K562 (cell line): ENCODE results near the gene PRDM1. TPM values are rescaled to one million over a fixed set of nuclear protein-coding genes. Genes with fewer than 3 reads are reported as not detected.

Source experiments
- ATAC-seq: fragments of 200-7000 bp; cut with Tn5 transposase; 3 replicates; pipeline ENCODE4 v1.9.1; 2020; ENCODE audit warnings: moderate library complexity
- BruUV-seq: library from RNA; stranded (reverse); fragments of 400-500 nt; replicated peaks from 2 replicates; lab custom pipeline; 2021; lab: Mats Ljungman, UMichigan
- CTCF ChIA-PET: fragments of 300-600 bp; formaldehyde crosslinking; extraction: SDS; loops from one replicate; lab custom pipeline; 2021; ENCODE audit warnings: low intra/inter-chr PET ratio; lab: Yijun Ruan, JAX
- POLR2A ChIA-PET: fragments of 300-600, 350-650 bp; sonication (Branson Sonifier 250); formaldehyde crosslinking; extraction: SDS; loops from one replicate; lab custom pipeline; 2021; ENCODE audit warnings: antibody characterized with exemption, inconsistent platforms; lab: Yijun Ruan, JAX
- DNase-seq, 4 experiments: peaks; one replicate each; pipeline versions ENCODE4 v3.0.0 to v3.0.0-alpha.2; 2011 to 2018; ENCODE audit warnings: low spot score in 3 of 4, mixed read lengths in 3 of 4; ENCODE audit errors: extremely low read depth in 1 of 4
- FAIRE-seq: peaks from 2 replicates; lab custom pipeline; 2011; peaks lifted over from hg19 to GRCh38; lab: Jason Lieb, UNC
- H2AFZ ChIP-seq: 2 replicates; pipeline ENCODE4 v1.6.0; 2011; ENCODE audit warnings: low read depth, low read length, control low read depth, inconsistent platforms
- H3K27ac ChIP-seq: fragments of 200-600 bp; 3 replicates; pipeline ENCODE4 v1.8.0; 2011; ENCODE audit warnings: low read depth, mild to moderate bottlenecking, control low read depth, inconsistent platforms, low read length, moderate library complexity, mixed read lengths; ENCODE audit errors: extremely low read depth
- H3K27me3 ChIP-seq, 2 experiments: fragments of 300-600 bp in 1 of 2; 2 replicates in 1 of 2; 3 replicates in 1 of 2; pipeline versions ENCODE4 v1.6.0 to v1.8.0; 2011; ENCODE audit warnings: inconsistent platforms in 2 of 2, low read length in 2 of 2, mild to moderate bottlenecking in 1 of 2, mixed read lengths in 1 of 2, moderate library complexity in 1 of 2; ENCODE audit not compliant: control insufficient read depth in 2 of 2, insufficient read depth in 2 of 2
- H3K36me3 ChIP-seq: fragments of 300-600 bp; 3 replicates; pipeline ENCODE4 v1.8.0; 2011; ENCODE audit warnings: mild to moderate bottlenecking, low read length, inconsistent platforms; ENCODE audit not compliant: control insufficient read depth, insufficient read depth
- H3K4me1 ChIP-seq, 2 experiments: fragments of 200-600 bp in 1 of 2; replicated peaks in 1 of 2; 2 replicates in 1 of 2; 3 replicates in 1 of 2; pipeline versions ENCODE4 v1.5.1 to v1.8.0; 2011; ENCODE audit warnings: inconsistent platforms in 2 of 2, low read length in 2 of 2, mild to moderate bottlenecking in 1 of 2, mixed read lengths in 1 of 2, moderate library complexity in 1 of 2; ENCODE audit not compliant: control insufficient read depth in 2 of 2, insufficient read depth in 2 of 2
- H3K4me2 ChIP-seq: 2 replicates; pipeline ENCODE4 v1.6.1; 2011; ENCODE audit warnings: low read length, control low read depth, inconsistent platforms, mixed read lengths; ENCODE audit not compliant: insufficient read depth
- H3K4me3 ChIP-seq: fragments of 200-600 bp; sonication (generic), shearing (Covaris generic); 2 replicates; pipeline ENCODE4 v1.5.1; 2016; ENCODE audit warnings: control low read depth, inconsistent platforms
- H3K79me2 ChIP-seq: fragments of 200-600 bp; 3 replicates; pipeline ENCODE4 v1.8.0; 2011; ENCODE audit warnings: low read length, inconsistent platforms; ENCODE audit not compliant: control insufficient read depth, insufficient read depth
- H3K9ac ChIP-seq, 2 experiments: 2 replicates each; pipeline versions ENCODE4 v1.6.0 to v1.6.1; 2011; ENCODE audit warnings: low read depth in 2 of 2, low read length in 2 of 2, control low read depth in 1 of 2, inconsistent platforms in 1 of 2, mild to moderate bottlenecking in 1 of 2, mixed read lengths in 1 of 2; ENCODE audit not compliant: insufficient read depth in 1 of 2
- H3K9me1 ChIP-seq: one replicate; pipeline ENCODE4 v1.6.0; 2011; ENCODE audit warnings: inconsistent platforms, mild to moderate bottlenecking, low read length, moderate library complexity; ENCODE audit not compliant: control insufficient read depth, insufficient read depth
- H3K9me3 ChIP-seq: replicated peaks from 2 replicates; pipeline ENCODE4 v1.5.1; 2011; ENCODE audit warnings: low read depth, low read length, inconsistent platforms; ENCODE audit not compliant: control insufficient read depth, insufficient read depth
- H4K20me1 ChIP-seq: replicated peaks from 2 replicates; pipeline ENCODE4 v1.6.1; 2011; ENCODE audit warnings: low read length, inconsistent platforms, mixed read lengths; ENCODE audit not compliant: control insufficient read depth, insufficient read depth
- CHAMP1 ChIP-seq: fragments of 450-650 bp; IDR thresholded peaks from 2 replicates; pipeline ENCODE4 v1.6.1; 2016; ENCODE audit warnings: mild to moderate bottlenecking
- HES1 ChIP-seq: fragments of 450-650 bp; IDR thresholded peaks from 2 replicates; pipeline ENCODE4 v1.6.1; 2016; ENCODE audit warnings: low read depth, mild to moderate bottlenecking, moderate library complexity
- LEF1 ChIP-seq: fragments of 450-650 bp; IDR thresholded peaks from 2 replicates; pipeline ENCODE4 v1.6.1; 2016; ENCODE audit warnings: mild to moderate bottlenecking
- MAFG ChIP-seq: fragments of 450-650 bp; conservative IDR thresholded peaks from 2 replicates; pipeline ENCODE4 v1.6.1; 2016; ENCODE audit warnings: missing genetic modification characterization, missing compliant biosample characterization
- SIX5 ChIP-seq, 2 experiments: IDR thresholded peaks; 2 replicates each; pipeline ENCODE4 v1.6.1; 2011; ENCODE audit warnings: low read length in 2 of 2, borderline replicate concordance in 1 of 2, low read depth in 1 of 2, mild to moderate bottlenecking in 1 of 2, moderate library complexity in 1 of 2; ENCODE audit not compliant: insufficient read depth in 1 of 2
- SMARCA4 ChIP-seq: fragments of 450-650 bp; IDR thresholded peaks from 2 replicates; pipeline ENCODE4 v1.6.1; 2016
- STAT5B ChIP-seq: fragments of 250-450 bp; sonication (Bioruptor Pico); IDR thresholded peaks from 2 replicates; pipeline ENCODE4 v1.8.0; 2021; ENCODE audit warnings: mild to moderate bottlenecking, inconsistent platforms
- ZNF561 ChIP-seq: fragments of 450-650 bp; formaldehyde crosslinking; conservative IDR thresholded peaks from 2 replicates; pipeline ENCODE4 v1.4.0; 2020; ENCODE audit warnings: mild to moderate bottlenecking, moderate library complexity
- ZNF778 ChIP-seq: fragments of 450-650 bp; formaldehyde crosslinking; IDR thresholded peaks from 2 replicates; pipeline ENCODE4 v1.4.0; 2020; ENCODE audit warnings: mild to moderate bottlenecking, moderate library complexity
- ZZZ3 ChIP-seq: fragments of 450-650 bp; IDR thresholded peaks from 2 replicates; pipeline ENCODE4 v1.6.1; 2016; ENCODE audit warnings: antibody characterized with exemption, mild to moderate bottlenecking, moderate library complexity
- WGBS: fragments of 100-300 bp; shearing (Covaris generic); methylation state at CpG from one replicate; pipeline ENCODE4 v1.1.6; 2016; ENCODE audit warnings: low coverage, mixed read lengths; ENCODE audit not compliant: insufficient coverage; ENCODE audit errors: missing lambda C conversion rate; 5-methylcytosine and 5-hydroxymethylcytosine counted together
- in situ Hi-C: fragments of 300-500 bp; cut with MboI; formaldehyde crosslinking; loops from 4 replicates; pipeline ENCODE4 v1.15.0; 2018; ENCODE audit warnings: inconsistent platforms, mixed read lengths
- intact Hi-C: fragments of 100-400 bp; cut with micrococcal nuclease; formaldehyde crosslinking; loops from 2 replicates; pipeline ENCODE4 v1.14.2; 2022
- polyA plus RNA-seq, 8 experiments: library from polyadenylated mRNA; depleted of rRNA in 4 of 8; stranded (reverse) in 5 of 8; unstranded in 3 of 8; fragments of >200 nt; fragmentation: Nextera tagmentation in 2 of 8; fragmentation: Illumina TruSeq in 1 of 8; extraction: Ambion mirVana in 2 of 8; extraction: Trizol in 1 of 8; gene quantifications; 2 replicates each; pipeline versions ENCODE4 v1.2.1 to v1.2.3, GENCODE V29; 2011 to 2014; ENCODE audit warnings: inconsistent platforms in 1 of 8, missing spikeins in 1 of 8
- total RNA-seq, 7 experiments: library from RNA; depleted of rRNA in 6 of 7; stranded (reverse); fragments of >200 nt in 6 of 7; fragmentation: Illumina TruSeq in 2 of 7; extraction: Trizol in 2 of 7; gene quantifications; 2 replicates each; pipeline versions ENCODE4 v1.2.1 to v1.2.3, GENCODE V29; 2011 to 2021; ENCODE audit warnings: low replicate concordance in 1 of 7
- TF ChIP-seq, protein P1 (sequence below): sonication (generic); formaldehyde crosslinking; IDR thresholded peaks from 2 replicates; pipeline ENCODE4 v1.8.1; 2022; ENCODE audit warnings: missing genetic modification reagents
- TF ChIP-seq, protein P2 (sequence below): fragments of 200-800 bp; sonication (Bioruptor generic); IDR thresholded peaks from 2 replicates; pipeline ENCODE4 v1.6.1; 2016; ENCODE audit warnings: missing genetic modification characterization, missing compliant biosample characterization

The PRDM1 gene
- total and polyA plus RNA-seq, 9 of the 15 experiments (the other 6 are each of a cell fraction or from before 2014, with no cell fraction given), result 0.09 to 0.89 (median 0.27) TPM

DNA sequence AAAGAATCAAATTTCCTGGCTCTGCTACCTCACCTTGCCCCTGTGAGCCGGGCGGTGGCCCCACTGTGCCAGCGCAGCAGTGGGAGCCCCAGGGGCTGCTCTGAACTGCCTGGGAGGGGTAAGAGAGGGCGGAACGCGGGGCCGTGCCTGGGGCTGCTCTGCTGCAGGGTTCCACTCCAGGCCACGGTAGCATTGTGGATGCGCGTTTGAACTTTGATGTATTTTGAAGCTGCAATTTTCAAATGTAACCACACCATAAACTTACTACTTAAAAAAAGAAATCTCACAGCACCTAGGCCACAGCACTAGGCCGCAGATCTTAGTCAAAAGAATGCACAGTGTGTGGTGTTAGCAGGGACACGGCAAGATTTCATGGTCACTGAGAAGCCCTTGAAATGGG, 57.5 kb downstream of the PRDM1 start:
- CTCF ChIA-PET, result no interaction called here
- POLR2A ChIA-PET, result no interaction called here
- TF ChIP-seq LEF1, result no peak
- TF ChIP-seq ZNF778 (CRISPR knock-in tag), result no peak
- TF ChIP-seq, protein P1, sequence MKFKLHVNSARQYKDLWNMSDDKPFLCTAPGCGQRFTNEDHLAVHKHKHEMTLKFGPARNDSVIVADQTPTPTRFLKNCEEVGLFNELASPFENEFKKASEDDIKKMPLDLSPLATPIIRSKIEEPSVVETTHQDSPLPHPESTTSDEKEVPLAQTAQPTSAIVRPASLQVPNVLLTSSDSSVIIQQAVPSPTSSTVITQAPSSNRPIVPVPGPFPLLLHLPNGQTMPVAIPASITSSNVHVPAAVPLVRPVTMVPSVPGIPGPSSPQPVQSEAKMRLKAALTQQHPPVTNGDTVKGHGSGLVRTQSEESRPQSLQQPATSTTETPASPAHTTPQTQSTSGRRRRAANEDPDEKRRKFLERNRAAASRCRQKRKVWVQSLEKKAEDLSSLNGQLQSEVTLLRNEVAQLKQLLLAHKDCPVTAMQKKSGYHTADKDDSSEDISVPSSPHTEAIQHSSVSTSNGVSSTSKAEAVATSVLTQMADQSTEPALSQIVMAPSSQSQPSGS (CRISPR knock-in tag), result no peak
- TF ChIP-seq SIX5 (IDR thresholded peaks at IDR 0.05; ENCODE audit: borderline replicate concordance in 1 of 2, insufficient read depth in 1 of 2, low read depth in 1 of 2, low read length in 2 of 2), result no peak
- no peak for TF ChIP-seq ZNF561 (CRISPR knock-in tag)
- TF ChIP-seq MAFG (tag), result no peak
- TF ChIP-seq SMARCA4, result no peak
- TF ChIP-seq HES1, result no peak
- no peak for TF ChIP-seq ZZZ3
- no peak for TF ChIP-seq CHAMP1
- no peak for TF ChIP-seq STAT5B (CRISPR knock-in tag)
- TF ChIP-seq, protein P2, sequence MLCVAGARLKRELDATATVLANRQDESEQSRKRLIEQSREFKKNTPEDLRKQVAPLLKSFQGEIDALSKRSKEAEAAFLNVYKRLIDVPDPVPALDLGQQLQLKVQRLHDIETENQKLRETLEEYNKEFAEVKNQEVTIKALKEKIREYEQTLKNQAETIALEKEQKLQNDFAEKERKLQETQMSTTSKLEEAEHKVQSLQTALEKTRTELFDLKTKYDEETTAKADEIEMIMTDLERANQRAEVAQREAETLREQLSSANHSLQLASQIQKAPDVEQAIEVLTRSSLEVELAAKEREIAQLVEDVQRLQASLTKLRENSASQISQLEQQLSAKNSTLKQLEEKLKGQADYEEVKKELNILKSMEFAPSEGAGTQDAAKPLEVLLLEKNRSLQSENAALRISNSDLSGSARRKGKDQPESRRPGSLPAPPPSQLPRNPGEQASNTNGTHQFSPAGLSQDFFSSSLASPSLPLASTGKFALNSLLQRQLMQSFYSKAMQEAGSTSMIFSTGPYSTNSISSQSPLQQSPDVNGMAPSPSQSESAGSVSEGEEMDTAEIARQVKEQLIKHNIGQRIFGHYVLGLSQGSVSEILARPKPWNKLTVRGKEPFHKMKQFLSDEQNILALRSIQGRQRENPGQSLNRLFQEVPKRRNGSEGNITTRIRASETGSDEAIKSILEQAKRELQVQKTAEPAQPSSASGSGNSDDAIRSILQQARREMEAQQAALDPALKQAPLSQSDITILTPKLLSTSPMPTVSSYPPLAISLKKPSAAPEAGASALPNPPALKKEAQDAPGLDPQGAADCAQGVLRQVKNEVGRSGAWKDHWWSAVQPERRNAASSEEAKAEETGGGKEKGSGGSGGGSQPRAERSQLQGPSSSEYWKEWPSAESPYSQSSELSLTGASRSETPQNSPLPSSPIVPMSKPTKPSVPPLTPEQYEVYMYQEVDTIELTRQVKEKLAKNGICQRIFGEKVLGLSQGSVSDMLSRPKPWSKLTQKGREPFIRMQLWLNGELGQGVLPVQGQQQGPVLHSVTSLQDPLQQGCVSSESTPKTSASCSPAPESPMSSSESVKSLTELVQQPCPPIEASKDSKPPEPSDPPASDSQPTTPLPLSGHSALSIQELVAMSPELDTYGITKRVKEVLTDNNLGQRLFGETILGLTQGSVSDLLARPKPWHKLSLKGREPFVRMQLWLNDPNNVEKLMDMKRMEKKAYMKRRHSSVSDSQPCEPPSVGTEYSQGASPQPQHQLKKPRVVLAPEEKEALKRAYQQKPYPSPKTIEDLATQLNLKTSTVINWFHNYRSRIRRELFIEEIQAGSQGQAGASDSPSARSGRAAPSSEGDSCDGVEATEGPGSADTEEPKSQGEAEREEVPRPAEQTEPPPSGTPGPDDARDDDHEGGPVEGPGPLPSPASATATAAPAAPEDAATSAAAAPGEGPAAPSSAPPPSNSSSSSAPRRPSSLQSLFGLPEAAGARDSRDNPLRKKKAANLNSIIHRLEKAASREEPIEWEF (CRISPR knock-in tag), result no peak

More for the DNA sequence above, 57.5 kb downstream of the PRDM1 start:
- H3K4me1 ChIP-seq, result peaks cover 11 to 27% of the 10 kb centered on the region in 2 experiments; a peak in 4 of 5 replicates
- H3K4me3 ChIP-seq, result no peak overlapping the region
- intact Hi-C loops (loop anchor here (5.0 kb wide), 1 partner anchor 79 kb away; no protein-coding TSS in a partner anchor), in situ Hi-C loops (no loop called here)
- H2AFZ ChIP-seq, result no peak overlapping the region
- no peak overlapping the region for H3K9ac ChIP-seq
- no peaks in the 10 kb centered on the region for H3K9me1 ChIP-seq
- FAIRE-seq (no peak), DNase-seq (no peak), ATAC-seq (no peak)
- no peaks in the 10 kb centered on the region for H3K36me3 ChIP-seq
- WGBS, result 85% methylated on average over 8 of the region's 12 CpGs
- H3K4me2 ChIP-seq, result no peak overlapping the region
- BruUV-seq, result no TSS peak
- 0 out of 2 replicates have a peak, but pooled peaks cover 3% of the 10 kb centered on the region for H4K20me1 ChIP-seq
- H3K27me3 ChIP-seq, result no peaks in the 10 kb centered on the region
- H3K9me3 ChIP-seq, result no peaks in the 10 kb centered on the region
- no peak overlapping the region for H3K27ac ChIP-seq
- H3K79me2 ChIP-seq, result no peaks in the 10 kb centered on the region
